ENCODE measurements around the gene ERBB3.
A peak's percentile ranks its signal among the peaks of the same experiment; 100 is the strongest.
"Not testable (repeated sequence)": the region's sequence is repeated elsewhere in the genome, so short reads cannot be mapped to it uniquely, and the experiment has no call there.

The ERBB3 gene

DNA sequence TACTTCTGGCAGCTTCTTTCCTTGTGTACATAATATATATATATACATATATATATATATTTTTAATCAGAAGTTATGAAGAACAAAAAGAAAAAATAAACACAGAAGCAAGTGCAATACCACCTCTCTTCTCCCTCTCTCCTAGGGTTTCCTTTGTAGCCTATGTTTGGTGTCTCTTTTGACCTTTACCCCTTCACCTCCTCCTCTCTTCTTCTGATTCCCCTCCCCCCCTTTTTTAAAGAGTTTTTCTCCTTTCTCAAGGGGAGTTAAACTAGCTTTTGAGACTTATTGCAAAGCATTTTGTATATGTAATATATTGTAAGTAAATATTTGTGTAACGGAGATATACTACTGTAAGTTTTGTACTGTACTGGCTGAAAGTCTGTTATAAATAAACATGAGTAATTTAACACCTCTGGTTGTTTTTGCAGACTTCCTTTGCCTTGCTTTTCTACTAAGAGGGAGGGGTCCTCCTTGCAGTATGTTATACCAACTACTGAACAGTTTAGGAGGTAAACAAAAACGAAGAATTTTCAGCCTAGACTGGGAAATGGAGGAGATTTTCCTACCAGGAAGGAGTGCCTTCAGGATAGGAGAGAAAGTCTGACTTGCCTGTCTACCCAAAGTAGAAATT is 41.8 kb upstream of the ERBB3 start:
- Histone ChIP-seq H3K27ac (no peak overlapping the region), H3K79me2 (peaks cover 14% of the 10 kb centered on the region), H2AFZ (no peak overlapping the region), H3K36me3 (ENCODE audit: control insufficient read depth, insufficient read depth, low read length) (no peaks in the 10 kb centered on the region), H3K4me1 (peaks cover 4% of the 10 kb centered on the region), H3K9me3 (ENCODE audit: control insufficient read depth, low read length) (no peaks in the 10 kb centered on the region), H3K27me3 (ENCODE audit: control insufficient read depth, insufficient read depth, low read length) (no peaks in the 10 kb centered on the region), H3K4me2 (ENCODE audit: low read length) (no peak overlapping the region), H3K4me3 (ENCODE audit: low read depth, low read length) (no peak overlapping the region), H3K9ac (no peak overlapping the region)
- TF ChIP-seq, protein P1, sequence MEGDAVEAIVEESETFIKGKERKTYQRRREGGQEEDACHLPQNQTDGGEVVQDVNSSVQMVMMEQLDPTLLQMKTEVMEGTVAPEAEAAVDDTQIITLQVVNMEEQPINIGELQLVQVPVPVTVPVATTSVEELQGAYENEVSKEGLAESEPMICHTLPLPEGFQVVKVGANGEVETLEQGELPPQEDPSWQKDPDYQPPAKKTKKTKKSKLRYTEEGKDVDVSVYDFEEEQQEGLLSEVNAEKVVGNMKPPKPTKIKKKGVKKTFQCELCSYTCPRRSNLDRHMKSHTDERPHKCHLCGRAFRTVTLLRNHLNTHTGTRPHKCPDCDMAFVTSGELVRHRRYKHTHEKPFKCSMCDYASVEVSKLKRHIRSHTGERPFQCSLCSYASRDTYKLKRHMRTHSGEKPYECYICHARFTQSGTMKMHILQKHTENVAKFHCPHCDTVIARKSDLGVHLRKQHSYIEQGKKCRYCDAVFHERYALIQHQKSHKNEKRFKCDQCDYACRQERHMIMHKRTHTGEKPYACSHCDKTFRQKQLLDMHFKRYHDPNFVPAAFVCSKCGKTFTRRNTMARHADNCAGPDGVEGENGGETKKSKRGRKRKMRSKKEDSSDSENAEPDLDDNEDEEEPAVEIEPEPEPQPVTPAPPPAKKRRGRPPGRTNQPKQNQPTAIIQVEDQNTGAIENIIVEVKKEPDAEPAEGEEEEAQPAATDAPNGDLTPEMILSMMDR (IDR thresholded peaks at IDR 0.05) = no peak

DNA sequence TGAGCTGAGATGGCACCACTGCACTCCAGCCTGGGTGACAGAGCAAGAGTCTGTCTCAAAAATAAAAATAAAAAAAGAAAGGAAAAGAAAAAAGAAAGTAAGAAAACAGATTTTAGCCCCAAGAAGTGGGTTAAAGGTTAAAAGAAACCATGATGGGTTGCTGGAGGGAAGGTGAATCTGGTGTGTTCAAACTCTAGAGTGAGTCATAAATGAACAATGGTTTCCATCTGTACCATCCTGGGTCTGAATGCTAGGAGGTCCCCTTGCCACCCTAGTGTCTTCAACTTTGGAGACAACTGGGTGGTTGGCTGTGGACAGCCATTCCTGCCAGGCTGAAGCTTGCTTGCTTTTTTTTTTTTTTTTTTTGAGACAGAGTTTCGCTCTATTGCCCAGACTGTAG is 39.8 kb upstream of the ERBB3 start:
- Histone ChIP-seq H3K4me3 (ENCODE audit: low read depth, low read length) (no peak overlapping the region), H3K4me1 (peaks cover 7% of the 10 kb centered on the region), H3K79me2 (peaks cover 15% of the 10 kb centered on the region), H3K36me3 (ENCODE audit: control insufficient read depth, insufficient read depth, low read length) (no peaks in the 10 kb centered on the region), H3K9ac (no peak overlapping the region), H2AFZ (no peak overlapping the region), H3K9me3 (ENCODE audit: control insufficient read depth, low read length) (no peaks in the 10 kb centered on the region), H3K27me3 (ENCODE audit: control insufficient read depth, insufficient read depth, low read length) (no peaks in the 10 kb centered on the region), H3K27ac (no peak overlapping the region), H3K4me2 (ENCODE audit: low read length) (no peak overlapping the region)
- TF ChIP-seq, protein P1 (IDR thresholded peaks at IDR 0.05) = no peak

DNA sequence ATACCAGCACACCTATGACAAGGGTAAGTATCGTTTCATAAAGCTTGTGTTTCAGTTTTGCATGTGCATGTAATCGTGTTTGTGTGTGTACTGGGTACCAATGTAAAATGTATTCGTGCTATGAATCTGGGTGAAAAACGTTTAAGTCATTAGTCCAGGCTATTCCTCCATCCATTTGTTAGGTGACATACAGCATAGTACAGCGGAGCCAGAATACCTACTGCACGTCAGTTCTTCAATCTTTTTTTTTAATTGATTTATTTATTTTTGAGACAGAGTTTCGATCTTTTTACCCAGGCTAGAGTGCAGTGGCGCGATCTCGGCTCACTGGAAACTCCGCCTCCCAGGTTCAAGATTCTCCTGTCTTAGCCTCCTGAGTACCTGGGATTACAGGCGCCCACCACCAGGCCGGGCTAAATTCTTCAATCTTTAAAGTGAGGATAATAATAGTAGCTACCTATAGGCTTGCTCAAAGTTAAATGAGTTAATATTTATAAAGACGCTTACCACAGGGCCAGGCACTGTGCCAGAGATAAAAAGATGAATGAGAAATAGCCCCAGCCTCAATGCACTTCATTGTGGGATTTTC is 38.9 kb upstream of the ERBB3 start:
- peaks cover 15% of the 10 kb centered on the region for H3K79me2 ChIP-seq
- peak overlapping the region; percentile 96 for H3K4me3 ChIP-seq (ENCODE audit: low read depth, low read length)
- peaks cover 7% of the 10 kb centered on the region for H3K4me1 ChIP-seq
- peak overlapping the region; percentile 99 for H3K27ac ChIP-seq
- H2AFZ ChIP-seq = peak overlapping the region; percentile 95
- H3K27me3 ChIP-seq (ENCODE audit: control insufficient read depth, insufficient read depth, low read length) = no peaks in the 10 kb centered on the region
- no peaks in the 10 kb centered on the region for H3K36me3 ChIP-seq (ENCODE audit: control insufficient read depth, insufficient read depth, low read length)
- TF ChIP-seq, protein P1 (IDR thresholded peaks at IDR 0.05) = no peak
- no peak overlapping the region for H3K9ac ChIP-seq
- peak overlapping the region; percentile 81 for H3K4me2 ChIP-seq (ENCODE audit: low read length)
- H3K9me3 ChIP-seq (ENCODE audit: control insufficient read depth, low read length) = no peaks in the 10 kb centered on the region

DNA sequence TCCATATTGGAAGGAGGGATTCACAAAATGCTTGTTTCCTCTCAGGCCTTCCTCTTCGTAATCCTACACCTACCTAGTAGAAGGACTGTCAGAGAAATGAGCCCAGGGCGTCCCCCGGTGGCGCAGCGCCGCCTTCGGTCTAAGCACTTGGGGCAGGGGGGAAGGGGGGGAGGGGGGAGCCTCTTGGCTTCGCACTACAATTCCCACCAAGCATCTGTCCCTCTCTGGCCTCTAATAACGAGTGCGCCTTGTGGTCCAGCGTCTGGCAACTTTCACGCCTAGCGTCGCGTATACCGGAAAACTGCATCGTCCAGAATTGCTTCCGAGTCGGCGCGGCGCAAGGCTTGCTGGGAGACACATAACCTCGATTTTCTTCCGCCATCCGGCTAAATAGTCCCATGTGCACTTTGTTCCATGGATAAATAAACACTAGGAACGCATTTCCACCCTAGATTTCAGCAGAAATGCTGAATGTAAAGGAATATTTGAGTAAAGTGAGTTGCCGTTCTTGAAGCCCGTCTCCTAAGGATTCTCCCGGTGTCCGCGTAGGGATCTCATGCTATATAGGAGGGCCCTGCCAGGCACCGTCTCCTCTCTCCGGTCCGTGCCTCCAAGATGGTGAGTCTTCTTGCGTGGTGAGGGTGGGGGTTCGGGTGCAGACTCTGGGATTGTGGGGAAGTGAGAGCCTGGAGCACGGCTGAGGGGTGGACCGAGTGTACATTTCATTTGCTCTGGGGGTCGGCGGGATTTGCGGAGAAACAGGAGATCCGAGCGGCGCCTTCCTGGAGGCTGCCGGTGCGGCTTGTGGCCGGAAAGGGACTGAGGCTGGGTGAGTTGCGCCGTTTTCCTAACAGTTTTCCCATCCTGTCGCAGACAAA is 38.2 kb upstream of the ERBB3 start, which contains the start of gene RPS26:
RPS26 (plus strand) TSS at position 367 of the 878 bp plus-strand sequence; CDS start at position 616, 249 bp downstream.
- Histone ChIP-seq H3K9me3 (ENCODE audit: control insufficient read depth, low read length) (no peaks in the 10 kb centered on the region), H3K4me1 (peaks cover 7% of the 10 kb centered on the region), H3K79me2 (peaks cover 17% of the 10 kb centered on the region), H2AFZ (peak within 1 kb of the TSS; percentile 95), H3K4me3 (ENCODE audit: low read depth, low read length) (peak within 1 kb of the TSS; percentile 96), H3K4me2 (ENCODE audit: low read length) (peak within 1 kb of the TSS; percentile 81), H3K36me3 (ENCODE audit: control insufficient read depth, insufficient read depth, low read length) (no peaks in the 10 kb centered on the region), H3K27me3 (ENCODE audit: control insufficient read depth, insufficient read depth, low read length) (no peaks in the 10 kb centered on the region), H3K9ac (peak within 1 kb of the TSS; percentile 94), H3K27ac (peak within 1 kb of the TSS; percentile 99)
- TF ChIP-seq, protein P1 (IDR thresholded peaks at IDR 0.05) = peak; percentile 34

DNA sequence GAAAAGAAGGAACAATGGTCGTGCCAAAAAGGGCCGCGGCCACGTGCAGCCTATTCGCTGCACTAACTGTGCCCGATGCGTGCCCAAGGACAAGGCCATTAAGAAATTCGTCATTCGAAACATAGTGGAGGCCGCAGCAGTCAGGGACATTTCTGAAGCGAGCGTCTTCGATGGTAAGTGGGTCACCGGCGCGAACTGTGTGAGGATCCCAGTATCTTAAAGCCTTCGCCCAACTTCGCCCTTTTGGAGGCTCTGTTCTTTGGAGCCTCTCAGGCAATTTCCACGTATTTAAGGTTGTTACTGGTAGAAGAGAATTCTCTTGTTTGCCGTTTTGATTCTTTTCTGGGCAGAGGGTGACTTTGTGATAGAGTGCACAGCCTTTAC is 37.5 kb upstream of the ERBB3 start:
- Histone ChIP-seq H2AFZ (peak overlapping the region; percentile 95), H3K4me2 (ENCODE audit: low read length) (peak overlapping the region; percentile 75), H3K27ac (peak overlapping the region; percentile 99), H3K4me3 (ENCODE audit: low read depth, low read length) (peak overlapping the region; percentile 96), H3K79me2 (peaks cover 17% of the 10 kb centered on the region), H3K9ac (peak overlapping the region; percentile 94)
- H3K36me3 ChIP-seq (ENCODE audit: control insufficient read depth, insufficient read depth, low read length); H3K27me3 ChIP-seq (ENCODE audit: control insufficient read depth, insufficient read depth, low read length); H3K4me1 ChIP-seq; H3K9me3 ChIP-seq (ENCODE audit: control insufficient read depth, low read length): not testable (repeated sequence)
